ENCODE data around the gene TPSAB1. TPM values are rescaled to one million over a fixed set of nuclear protein-coding genes. Genes with fewer than 3 reads are reported as not detected.

Gene TPSAB1
- polyA plus RNA-seq, 1 donor = 0.30 TPM

DNA sequence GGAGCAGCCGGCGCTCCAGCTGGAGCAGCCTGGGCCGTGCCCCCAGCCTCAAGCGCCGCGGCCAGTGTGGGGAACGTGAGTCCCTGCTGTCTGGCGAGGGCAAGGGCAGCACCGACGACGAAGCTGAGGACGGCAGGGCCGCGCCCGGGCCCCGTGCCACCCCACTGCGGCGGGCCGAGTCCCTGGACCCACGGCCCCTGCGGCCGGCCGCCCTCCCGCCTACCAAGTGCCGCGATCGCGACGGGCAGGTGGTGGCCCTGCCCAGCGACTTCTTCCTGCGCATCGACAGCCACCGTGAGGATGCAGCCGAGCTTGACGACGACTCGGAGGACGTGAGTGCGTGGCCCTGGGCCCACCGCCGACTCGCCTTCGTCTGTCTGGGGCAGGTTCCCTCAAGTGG is 31.4 kb upstream of the TPSAB1 start:
- DNase-seq = no peak
- Histone ChIP-seq H3K36me3 (ENCODE audit: control insufficient read depth, insufficient read depth, low read length) (peaks cover 3% of the 10 kb centered on the region), H3K9me3 (ENCODE audit: control insufficient read depth, low read depth, low read length) (no peaks in the 10 kb centered on the region), H3K27me3 (ENCODE audit: control insufficient read depth, insufficient read depth, low read length) (no peaks in the 10 kb centered on the region), H3K4me1 (ENCODE audit: control insufficient read depth, insufficient read depth, low read length) (no peaks in the 10 kb centered on the region), H3K27ac (ENCODE audit: low read length) (no peak overlapping the region), H3K4me3 (ENCODE audit: low read length) (no peak overlapping the region)
- WGBS (ENCODE audit: insufficient coverage, low lambda C conversion rate) = no CpG with 5 or more reads among the region's 43 CpGs

DNA sequence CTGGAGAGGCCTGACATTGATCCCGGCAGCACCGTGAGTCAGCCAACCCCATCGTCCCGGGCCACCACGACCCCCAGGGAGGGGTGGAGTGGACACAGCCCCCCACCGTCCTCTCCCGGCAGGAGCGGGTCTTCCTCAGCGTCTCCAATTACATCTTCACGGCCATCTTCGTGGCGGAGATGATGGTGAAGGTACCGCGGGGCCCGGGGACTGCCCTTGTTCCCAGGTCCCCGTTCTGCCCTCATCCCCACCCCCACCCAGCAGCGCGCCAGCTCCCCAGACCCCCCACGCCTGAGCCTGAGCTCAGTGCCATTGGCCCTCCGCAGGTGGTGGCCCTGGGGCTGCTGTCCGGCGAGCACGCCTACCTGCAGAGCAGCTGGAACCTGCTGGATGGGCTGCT is 30.0 kb upstream of the TPSAB1 start:
- WGBS (ENCODE audit: insufficient coverage, low lambda C conversion rate) = no CpG with 5 or more reads among the region's 23 CpGs

DNA sequence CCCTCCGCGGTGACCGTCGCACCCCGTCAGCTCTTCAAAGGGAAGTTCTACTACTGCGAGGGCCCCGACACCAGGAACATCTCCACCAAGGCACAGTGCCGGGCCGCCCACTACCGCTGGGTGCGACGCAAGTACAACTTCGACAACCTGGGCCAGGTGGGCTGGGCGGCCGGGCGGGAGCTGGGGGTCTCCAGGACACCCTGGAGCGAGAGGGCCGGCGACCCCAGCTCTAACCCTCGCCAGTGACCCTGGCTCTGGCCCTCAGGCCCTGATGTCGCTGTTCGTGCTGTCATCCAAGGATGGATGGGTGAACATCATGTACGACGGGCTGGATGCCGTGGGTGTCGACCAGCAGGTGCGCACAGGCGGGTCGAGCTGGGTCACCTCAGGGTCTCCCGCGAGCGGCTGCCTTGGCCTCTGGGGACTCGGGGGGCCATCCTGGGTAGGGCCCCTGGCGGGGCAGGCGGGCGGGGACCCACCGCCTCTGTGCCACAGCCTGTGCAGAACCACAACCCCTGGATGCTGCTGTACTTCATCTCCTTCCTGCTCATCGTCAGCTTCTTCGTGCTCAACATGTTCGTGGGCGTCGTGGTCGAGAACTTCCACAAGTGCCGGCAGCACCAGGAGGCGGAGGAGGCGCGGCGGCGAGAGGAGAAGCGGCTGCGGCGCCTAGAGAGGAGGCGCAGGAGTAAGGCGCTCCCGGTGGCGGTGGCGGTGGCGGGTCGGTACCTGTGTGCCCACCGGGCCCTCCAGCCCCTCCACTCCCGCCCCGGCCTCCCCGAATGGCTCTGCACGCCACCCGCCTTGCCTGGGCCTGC is 28.8 kb upstream of the TPSAB1 start:
- 80% methylated on average over 2 of the region's 65 CpGs for WGBS (ENCODE audit: insufficient coverage, low lambda C conversion rate)
- Histone ChIP-seq H3K4me1 (ENCODE audit: control insufficient read depth, insufficient read depth, low read length) (no peaks in the 10 kb centered on the region), H3K9me3 (ENCODE audit: control insufficient read depth, low read depth, low read length) (no peaks in the 10 kb centered on the region), H3K27me3 (ENCODE audit: control insufficient read depth, insufficient read depth, low read length) (no peaks in the 10 kb centered on the region), H3K36me3 (ENCODE audit: control insufficient read depth, insufficient read depth, low read length) (no peaks in the 10 kb centered on the region), H3K27ac (ENCODE audit: low read length) (no peak overlapping the region), H3K4me3 (ENCODE audit: low read length) (no peak overlapping the region)
- DNase-seq = no peak

More for the DNA sequence above, 30.0 kb upstream of the TPSAB1 start:
- H3K27me3 ChIP-seq (ENCODE audit: control insufficient read depth, insufficient read depth, low read length) = no peaks in the 10 kb centered on the region
- H3K27ac ChIP-seq (ENCODE audit: low read length) = no peak overlapping the region
- H3K4me1 ChIP-seq (ENCODE audit: control insufficient read depth, insufficient read depth, low read length) = no peaks in the 10 kb centered on the region
- H3K4me3 ChIP-seq (ENCODE audit: low read length) = no peak overlapping the region
- DNase-seq = no peak
- no peaks in the 10 kb centered on the region for H3K36me3 ChIP-seq (ENCODE audit: control insufficient read depth, insufficient read depth, low read length)
- no peaks in the 10 kb centered on the region for H3K9me3 ChIP-seq (ENCODE audit: control insufficient read depth, low read depth, low read length)

DNA sequence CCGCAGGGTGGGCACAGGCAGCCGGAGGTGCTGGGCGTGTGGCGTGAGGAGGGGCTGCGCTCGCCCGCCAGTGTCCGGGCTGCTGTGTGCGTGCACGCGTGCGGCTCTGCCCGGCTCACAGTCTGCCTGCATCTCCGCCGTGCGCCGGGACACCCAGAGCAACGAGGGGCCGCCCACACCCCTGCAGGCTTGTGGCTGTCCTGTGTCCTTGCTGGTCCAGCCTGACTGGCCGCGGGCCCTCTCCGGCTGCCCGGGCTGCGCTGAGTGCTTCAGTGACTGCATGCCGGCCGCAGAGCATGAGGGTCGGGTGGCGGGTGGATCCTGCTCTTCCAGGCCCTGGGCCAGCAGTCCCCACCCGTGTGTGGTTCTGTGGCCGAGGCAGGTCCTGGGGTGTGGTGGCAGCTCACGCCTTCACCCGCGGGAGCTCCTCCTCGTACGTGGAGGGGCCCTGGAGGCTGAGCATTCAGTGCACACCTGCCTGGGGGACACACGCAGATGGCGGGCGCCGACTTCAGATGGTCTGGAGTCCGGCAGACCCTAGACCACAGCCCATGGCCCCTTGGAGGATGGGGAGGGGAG is 27.8 kb upstream of the TPSAB1 start:
- H3K9me3 ChIP-seq (ENCODE audit: control insufficient read depth, low read depth, low read length) = no peaks in the 10 kb centered on the region
- no peaks in the 10 kb centered on the region for H3K4me1 ChIP-seq (ENCODE audit: control insufficient read depth, insufficient read depth, low read length)
- no peaks in the 10 kb centered on the region for H3K36me3 ChIP-seq (ENCODE audit: control insufficient read depth, insufficient read depth, low read length)
- H3K27me3 ChIP-seq (ENCODE audit: control insufficient read depth, insufficient read depth, low read length) = no peaks in the 10 kb centered on the region
- WGBS (ENCODE audit: insufficient coverage, low lambda C conversion rate) = no CpG with 5 or more reads among the region's 40 CpGs
- no peak for DNase-seq
- H3K27ac ChIP-seq (ENCODE audit: low read length) = no peak overlapping the region
- H3K4me3 ChIP-seq (ENCODE audit: low read length) = no peak overlapping the region

DNA sequence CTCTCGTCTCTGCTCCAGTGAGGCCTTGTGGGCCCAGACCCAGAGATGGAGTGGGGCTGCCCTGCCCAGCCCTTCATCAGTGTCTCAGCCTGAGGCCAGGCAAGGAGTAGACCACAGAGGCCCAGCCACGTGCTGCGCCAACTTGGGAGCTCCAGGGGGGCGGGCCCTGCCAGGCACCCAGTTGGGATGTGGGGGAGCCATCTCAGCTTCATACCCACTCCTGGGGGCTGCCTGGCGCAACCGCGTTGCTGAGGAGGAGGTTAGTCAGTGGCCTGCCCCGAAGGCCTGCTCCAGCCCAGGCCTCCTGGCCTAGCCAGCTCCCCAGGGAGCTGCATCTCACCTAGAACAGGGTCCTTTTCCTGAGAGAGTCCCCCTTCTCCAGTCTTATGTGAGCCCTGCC is 27.3 kb upstream of the TPSAB1 start:
- no peaks in the 10 kb centered on the region for H3K27me3 ChIP-seq (ENCODE audit: control insufficient read depth, insufficient read depth, low read length)
- no peaks in the 10 kb centered on the region for H3K9me3 ChIP-seq (ENCODE audit: control insufficient read depth, low read depth, low read length)
- no CpG with 5 or more reads among the region's 8 CpGs for WGBS (ENCODE audit: insufficient coverage, low lambda C conversion rate)
- H3K4me3 ChIP-seq (ENCODE audit: low read length) = no peak overlapping the region
- DNase-seq = no peak
- H3K27ac ChIP-seq (ENCODE audit: low read length) = no peak overlapping the region
- no peaks in the 10 kb centered on the region for H3K4me1 ChIP-seq (ENCODE audit: control insufficient read depth, insufficient read depth, low read length)
- no peaks in the 10 kb centered on the region for H3K36me3 ChIP-seq (ENCODE audit: control insufficient read depth, insufficient read depth, low read length)

DNA sequence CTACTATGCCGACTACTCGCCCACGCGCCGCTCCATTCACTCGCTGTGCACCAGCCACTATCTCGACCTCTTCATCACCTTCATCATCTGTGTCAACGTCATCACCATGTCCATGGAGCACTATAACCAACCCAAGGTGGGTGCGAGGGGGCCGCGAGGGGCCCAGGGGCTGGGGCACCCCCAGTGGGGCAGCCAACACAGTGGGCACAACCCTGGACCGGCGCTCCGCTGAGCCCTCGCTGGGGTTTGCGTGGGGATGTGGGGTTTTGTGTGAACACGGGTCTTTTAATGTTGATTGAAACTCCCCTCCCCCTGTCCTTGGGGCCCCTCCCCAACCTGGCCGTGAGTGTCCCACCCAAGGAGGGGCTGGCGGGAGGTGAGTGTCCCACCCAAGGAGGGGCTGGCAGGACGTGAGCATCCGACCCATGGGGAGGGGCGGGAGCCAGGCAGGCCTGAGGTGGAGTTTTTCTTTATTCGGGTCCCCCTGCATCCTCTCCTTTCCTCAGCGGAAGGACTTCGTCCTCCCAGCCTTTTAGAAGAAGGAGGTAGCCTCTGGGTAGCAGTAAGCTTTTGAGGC is 26.6 kb upstream of the TPSAB1 start:
- Histone ChIP-seq H3K36me3 (ENCODE audit: control insufficient read depth, insufficient read depth, low read length) (no peaks in the 10 kb centered on the region), H3K27ac (ENCODE audit: low read length) (no peak overlapping the region)

DNA sequence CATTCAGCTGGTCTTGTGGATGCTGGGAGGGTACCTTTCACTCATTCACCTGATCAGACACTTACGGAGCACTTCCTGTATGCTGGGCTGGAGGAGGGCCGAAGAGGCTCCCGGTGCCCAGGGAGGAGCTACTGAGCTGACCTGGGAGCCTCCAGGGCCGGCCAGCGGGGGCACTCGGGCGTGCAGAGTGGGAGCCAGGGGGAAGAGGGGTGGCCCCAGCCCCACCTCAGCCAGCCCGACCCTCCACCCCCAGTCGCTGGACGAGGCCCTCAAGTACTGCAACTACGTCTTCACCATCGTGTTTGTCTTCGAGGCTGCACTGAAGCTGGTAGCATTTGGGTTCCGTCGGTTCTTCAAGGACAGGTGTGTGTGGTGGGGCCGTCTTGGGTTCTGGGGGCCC is 25.8 kb upstream of the TPSAB1 start:
- H3K27ac ChIP-seq (ENCODE audit: low read length) = no peak overlapping the region
- no peaks in the 10 kb centered on the region for H3K4me1 ChIP-seq (ENCODE audit: control insufficient read depth, insufficient read depth, low read length)
- no CpG with 5 or more reads among the region's 16 CpGs for WGBS (ENCODE audit: insufficient coverage, low lambda C conversion rate)
- H3K4me3 ChIP-seq (ENCODE audit: low read length) = no peak overlapping the region
- no peak for DNase-seq
- no peaks in the 10 kb centered on the region for H3K9me3 ChIP-seq (ENCODE audit: control insufficient read depth, low read depth, low read length)
- peaks cover 2% of the 10 kb centered on the region for H3K36me3 ChIP-seq (ENCODE audit: control insufficient read depth, insufficient read depth, low read length)
- no peaks in the 10 kb centered on the region for H3K27me3 ChIP-seq (ENCODE audit: control insufficient read depth, insufficient read depth, low read length)

More for the DNA sequence above, 26.6 kb upstream of the TPSAB1 start:
- Histone ChIP-seq H3K4me1 (ENCODE audit: control insufficient read depth, insufficient read depth, low read length) (no peaks in the 10 kb centered on the region), H3K9me3 (ENCODE audit: control insufficient read depth, low read depth, low read length) (no peaks in the 10 kb centered on the region), H3K27me3 (ENCODE audit: control insufficient read depth, insufficient read depth, low read length) (no peaks in the 10 kb centered on the region), H3K4me3 (ENCODE audit: low read length) (no peak overlapping the region)
- WGBS (ENCODE audit: insufficient coverage, low lambda C conversion rate) = 100% methylated on average over 1 of the region's 25 CpGs
- DNase-seq = no peak

DNA sequence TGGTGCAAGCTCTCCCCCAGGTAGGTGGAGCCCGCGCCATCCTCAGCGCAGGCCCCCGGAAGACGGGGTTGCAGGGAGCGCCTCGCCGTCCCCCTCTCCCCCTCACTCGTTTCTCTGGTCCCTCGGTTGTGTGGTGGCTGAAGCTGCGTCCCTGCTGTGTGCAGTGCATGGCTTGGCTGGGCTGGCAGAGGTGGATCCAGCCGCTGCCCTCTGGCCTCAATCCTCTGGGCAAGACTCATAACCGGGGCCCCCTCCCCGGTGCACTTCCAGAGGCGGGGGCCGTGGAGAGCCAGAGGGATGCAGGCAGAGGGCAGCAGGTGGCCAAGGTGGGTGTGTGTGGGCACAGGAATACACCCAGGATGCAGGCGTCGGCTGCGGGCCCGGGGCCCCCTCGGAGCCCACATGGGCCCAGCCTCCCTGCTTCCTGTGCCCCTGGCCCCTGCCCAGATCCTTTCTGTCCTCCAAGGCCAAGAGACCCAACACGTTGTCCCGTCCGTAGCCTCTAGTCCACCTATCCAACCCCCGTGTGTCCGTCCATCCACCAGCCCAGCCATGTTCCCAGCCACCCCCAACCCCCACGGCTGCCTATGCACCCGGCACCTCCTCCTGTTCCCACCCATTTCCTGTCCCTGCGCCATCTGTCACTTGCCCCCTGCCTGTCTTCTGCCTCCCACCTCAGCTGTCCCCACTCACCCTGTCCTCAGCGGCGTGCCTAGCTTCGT is 24.8 kb upstream of the TPSAB1 start:
- no peak for DNase-seq
- Histone ChIP-seq H3K4me3 (ENCODE audit: low read length) (no peak overlapping the region), H3K27ac (ENCODE audit: low read length) (no peak overlapping the region), H3K9me3 (ENCODE audit: control insufficient read depth, low read depth, low read length) (no peaks in the 10 kb centered on the region), H3K4me1 (ENCODE audit: control insufficient read depth, insufficient read depth, low read length) (no peaks in the 10 kb centered on the region), H3K36me3 (ENCODE audit: control insufficient read depth, insufficient read depth, low read length) (peaks cover 2% of the 10 kb centered on the region), H3K27me3 (ENCODE audit: control insufficient read depth, insufficient read depth, low read length) (no peaks in the 10 kb centered on the region)
- no CpG with 5 or more reads among the region's 32 CpGs for WGBS (ENCODE audit: insufficient coverage, low lambda C conversion rate)

DNA sequence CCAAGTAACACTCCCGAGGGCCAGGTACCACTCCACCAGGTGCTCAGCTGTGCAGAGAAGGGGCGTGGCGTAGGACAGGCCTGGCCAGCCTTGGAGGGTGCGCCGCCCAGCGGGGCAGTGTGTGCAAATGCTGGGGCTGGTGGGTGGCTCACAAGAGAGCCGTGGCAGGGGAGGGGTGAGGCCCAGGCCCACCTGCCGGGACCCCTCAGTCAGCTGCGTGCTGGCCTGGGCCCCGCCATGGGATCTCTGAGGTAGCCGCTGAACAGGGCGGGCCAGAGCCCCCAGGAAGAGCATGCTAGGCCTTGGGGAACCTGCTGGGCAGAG is 24.2 kb upstream of the TPSAB1 start:
- H3K4me3 ChIP-seq (ENCODE audit: low read length) = no peak overlapping the region
- peaks cover 2% of the 10 kb centered on the region for H3K36me3 ChIP-seq (ENCODE audit: control insufficient read depth, insufficient read depth, low read length)
- H3K27me3 ChIP-seq (ENCODE audit: control insufficient read depth, insufficient read depth, low read length) = no peaks in the 10 kb centered on the region
- DNase-seq = no peak
- H3K9me3 ChIP-seq (ENCODE audit: control insufficient read depth, low read depth, low read length) = no peaks in the 10 kb centered on the region
- H3K27ac ChIP-seq (ENCODE audit: low read length) = no peak overlapping the region
- WGBS (ENCODE audit: insufficient coverage, low lambda C conversion rate) = no CpG with 5 or more reads among the region's 12 CpGs
- H3K4me1 ChIP-seq (ENCODE audit: control insufficient read depth, insufficient read depth, low read length) = no peaks in the 10 kb centered on the region

DNA sequence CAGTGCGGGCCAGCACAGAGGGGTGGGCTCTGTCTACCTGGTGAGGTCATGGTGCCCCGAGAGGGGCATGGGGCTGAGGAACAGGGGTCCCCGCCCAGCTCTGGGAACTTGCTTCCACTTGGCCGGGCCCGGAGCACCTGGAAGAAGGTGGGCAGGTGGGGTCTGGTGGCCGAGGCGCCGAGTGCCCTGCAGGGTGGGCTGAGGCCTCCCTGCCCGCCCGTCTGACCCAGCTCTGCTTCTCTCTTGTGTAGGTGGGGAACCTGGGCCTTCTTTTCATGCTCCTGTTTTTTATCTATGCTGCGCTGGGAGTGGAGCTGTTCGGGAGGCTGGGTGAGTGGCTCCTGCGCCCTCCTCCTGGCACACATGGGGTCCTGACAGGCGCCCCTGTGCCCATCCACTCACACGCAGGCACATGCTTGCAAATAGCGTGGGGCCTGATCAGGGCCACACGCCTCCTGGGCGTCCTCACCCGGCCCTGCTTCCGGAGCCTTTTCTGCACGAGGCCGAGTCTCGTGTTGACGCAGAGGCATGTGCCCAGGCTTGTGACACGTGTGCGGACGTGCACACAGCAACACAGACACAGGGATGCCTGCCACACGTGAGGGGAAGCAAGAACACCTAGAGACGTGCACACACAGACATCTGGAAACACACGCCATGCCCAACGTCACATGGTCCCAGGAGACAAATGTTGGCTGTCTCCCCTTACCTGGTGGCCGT is 23.7 kb upstream of the TPSAB1 start:
- no peak overlapping the region for H3K27ac ChIP-seq (ENCODE audit: low read length)
- no peaks in the 10 kb centered on the region for H3K9me3 ChIP-seq (ENCODE audit: control insufficient read depth, low read depth, low read length)
- no CpG with 5 or more reads among the region's 32 CpGs for WGBS (ENCODE audit: insufficient coverage, low lambda C conversion rate)
- H3K36me3 ChIP-seq (ENCODE audit: control insufficient read depth, insufficient read depth, low read length) = peaks cover 2% of the 10 kb centered on the region
- H3K4me1 ChIP-seq (ENCODE audit: control insufficient read depth, insufficient read depth, low read length) = no peaks in the 10 kb centered on the region
- no peak for DNase-seq
- no peaks in the 10 kb centered on the region for H3K27me3 ChIP-seq (ENCODE audit: control insufficient read depth, insufficient read depth, low read length)
- H3K4me3 ChIP-seq (ENCODE audit: low read length) = no peak overlapping the region

Measured in large intestine (tissue), 3 donors.